Activated T-helper 1 cell treated with anti-CD3 and anti-CD28 coated beads, Interleukin-12 subunit alpha, Interleukin-12 subunit beta, Interleukin-2, Interleukin-4 antibody, amounts not matched to agents 30 ng/mL and 10 ng/mL and 1 ng/mL, durations not matched to agents 14 hours and 24 hours and 36 hours (primary cell): ENCODE measurements around the gene SKOR1. TPM values are rescaled to one million over a fixed set of nuclear protein-coding genes. Genes with fewer than 3 reads are reported as not detected.

Experiments
- DNase-seq: peaks from one replicate; pipeline ENCODE4 v3.0.0; 2021; ENCODE audit warnings: low spot score
- H3K27ac Mint-ChIP-seq: one replicate; pipeline ENCODE4 v1.8.0; 2021; ENCODE audit warnings: mild to moderate bottlenecking, mixed read lengths
- H3K27me3 Mint-ChIP-seq: one replicate; pipeline ENCODE4 v1.8.0; 2022; ENCODE audit warnings: mild to moderate bottlenecking, moderate library complexity, mixed read lengths; ENCODE audit not compliant: insufficient read depth
- H3K36me3 Mint-ChIP-seq: one replicate; pipeline ENCODE4 v1.8.0; 2021; ENCODE audit warnings: low read depth, mixed read lengths
- H3K4me1 Mint-ChIP-seq: one replicate; pipeline ENCODE4 v1.8.0; 2021; ENCODE audit warnings: low read depth, mixed read lengths
- H3K4me3 Mint-ChIP-seq: one replicate; pipeline ENCODE4 v1.8.0; 2021; ENCODE audit warnings: mild to moderate bottlenecking, moderate library complexity, mixed read lengths
- H3K9me3 Mint-ChIP-seq: one replicate; pipeline ENCODE4 v1.8.0; 2021; ENCODE audit warnings: mixed read lengths
- intact Hi-C: fragments of 100-400 bp; cut with micrococcal nuclease; formaldehyde crosslinking; loops from one replicate; pipeline ENCODE4 v1.15.1; 2024
- total RNA-seq: library from RNA; stranded (reverse); gene quantifications from 2 replicates; pipeline ENCODE4 v1.2.3, GENCODE V29; 2022

SKOR1 gene
- total RNA-seq, 1 donor from 2014 or later: 0.21 TPM

- H3K27ac Mint-ChIP-seq: no peak overlapping the region
- H3K9me3 Mint-ChIP-seq: no peaks in the 10 kb centered on the region
- H3K36me3 Mint-ChIP-seq: no peaks in the 10 kb centered on the region
- H3K27me3 Mint-ChIP-seq: peaks cover 8% of the 10 kb centered on the region
- H3K4me1 Mint-ChIP-seq: peaks cover 20% of the 10 kb centered on the region
- no peak overlapping the region for H3K4me3 Mint-ChIP-seq
- no peak for DNase-seq
- intact Hi-C loops: loop anchor here (5.0 kb wide), 1 partner anchor 81 kb away; no protein-coding TSS in a partner anchor
These were observed 18.5 kb downstream of the SKOR1 start for GRCh38 chr15:67843571-67844387.

GRCh38 chr15:67845974-67846373, 20.7 kb downstream of the SKOR1 start:
- H3K36me3 Mint-ChIP-seq: no peaks in the 10 kb centered on the region
- DNase-seq: no peak
- H3K4me3 Mint-ChIP-seq: no peak overlapping the region
- peaks cover 1% of the 10 kb centered on the region for H3K27me3 Mint-ChIP-seq
- no peak overlapping the region for H3K27ac Mint-ChIP-seq
- H3K9me3 Mint-ChIP-seq: no peaks in the 10 kb centered on the region
- intact Hi-C loops: no loop called here
- H3K4me1 Mint-ChIP-seq: peaks cover 8% of the 10 kb centered on the region

- H3K27ac Mint-ChIP-seq: no peak overlapping the region
- no peaks in the 10 kb centered on the region for H3K9me3 Mint-ChIP-seq
- H3K4me1 Mint-ChIP-seq: no peaks in the 10 kb centered on the region
- no peaks in the 10 kb centered on the region for H3K36me3 Mint-ChIP-seq
- H3K27me3 Mint-ChIP-seq: no peaks in the 10 kb centered on the region
- intact Hi-C loops: no loop called here
- DNase-seq: no peak
- no peak overlapping the region for H3K4me3 Mint-ChIP-seq
These were observed 24.2 kb downstream of the SKOR1 start for GRCh38 chr15:67849538-67849937.

- H3K27ac Mint-ChIP-seq: no peak overlapping the region
- intact Hi-C loops: no loop called here
- no peaks in the 10 kb centered on the region for H3K4me1 Mint-ChIP-seq
- no peaks in the 10 kb centered on the region for H3K9me3 Mint-ChIP-seq
- no peak overlapping the region for H3K4me3 Mint-ChIP-seq
- no peaks in the 10 kb centered on the region for H3K27me3 Mint-ChIP-seq
- H3K36me3 Mint-ChIP-seq: no peaks in the 10 kb centered on the region
- no peak for DNase-seq
These were observed 25.0 kb downstream of the SKOR1 start for GRCh38 chr15:67850336-67850735.

GRCh38 chr15:67850994-67851571, 25.8 kb downstream of the SKOR1 start:
- Mint-ChIP-seq H3K27me3 (no peaks in the 10 kb centered on the region), H3K4me1 (peaks cover 5% of the 10 kb centered on the region), H3K27ac (no peak overlapping the region), H3K36me3 (no peaks in the 10 kb centered on the region), H3K9me3 (no peaks in the 10 kb centered on the region), H3K4me3 (no peak overlapping the region)
- intact Hi-C loops: no loop called here
- DNase-seq: no peak

- H3K27me3 Mint-ChIP-seq: no peaks in the 10 kb centered on the region
- peaks cover 7% of the 10 kb centered on the region for H3K4me1 Mint-ChIP-seq
- no peak overlapping the region for H3K27ac Mint-ChIP-seq
- DNase-seq: no peak
- intact Hi-C loops: no loop called here
- H3K4me3 Mint-ChIP-seq: no peak overlapping the region
- H3K9me3 Mint-ChIP-seq: no peaks in the 10 kb centered on the region
- H3K36me3 Mint-ChIP-seq: no peaks in the 10 kb centered on the region
These were observed 27.1 kb downstream of the SKOR1 start for GRCh38 chr15:67852418-67852817.

GRCh38 chr15:67853454-67853853, 28.1 kb downstream of the SKOR1 start:
- intact Hi-C loops: no loop called here
- Mint-ChIP-seq H3K9me3 (no peaks in the 10 kb centered on the region), H3K27ac (no peak overlapping the region), H3K36me3 (no peaks in the 10 kb centered on the region), H3K27me3 (peaks cover 2% of the 10 kb centered on the region), H3K4me1 (peaks cover 7% of the 10 kb centered on the region), H3K4me3 (no peak overlapping the region)
- no peak for DNase-seq

GRCh38 chr15:67854358-67854757, 29.0 kb downstream of the SKOR1 start:
- no peaks in the 10 kb centered on the region for H3K9me3 Mint-ChIP-seq
- H3K27me3 Mint-ChIP-seq: peaks cover 2% of the 10 kb centered on the region
- no peak overlapping the region for H3K4me3 Mint-ChIP-seq
- H3K4me1 Mint-ChIP-seq: peaks cover 7% of the 10 kb centered on the region
- no peak for DNase-seq
- H3K36me3 Mint-ChIP-seq: no peaks in the 10 kb centered on the region
- H3K27ac Mint-ChIP-seq: no peak overlapping the region
- intact Hi-C loops: no loop called here

- no peak for DNase-seq
- intact Hi-C loops: no loop called here
- Mint-ChIP-seq H3K27me3 (peaks cover 2% of the 10 kb centered on the region), H3K27ac (no peak overlapping the region), H3K4me3 (no peak overlapping the region), H3K4me1 (peaks cover 7% of the 10 kb centered on the region), H3K9me3 (no peaks in the 10 kb centered on the region), H3K36me3 (no peaks in the 10 kb centered on the region)
These were observed 30.5 kb downstream of the SKOR1 start for GRCh38 chr15:67855842-67856241.

- no peak overlapping the region for H3K4me3 Mint-ChIP-seq
- intact Hi-C loops: no loop called here
- no peaks in the 10 kb centered on the region for H3K36me3 Mint-ChIP-seq
These were observed 31.9 kb downstream of the SKOR1 start for GRCh38 chr15:67857220-67857619.

GRCh38 chr15:67859331-67859946, 34.1 kb downstream of the SKOR1 start:
- H3K27ac Mint-ChIP-seq: no peak overlapping the region
- H3K36me3 Mint-ChIP-seq: no peaks in the 10 kb centered on the region
- no peak for DNase-seq
- peaks cover 14% of the 10 kb centered on the region for H3K4me1 Mint-ChIP-seq
- intact Hi-C loops: no loop called here
- H3K4me3 Mint-ChIP-seq: no peak overlapping the region
- H3K27me3 Mint-ChIP-seq: peaks cover 15% of the 10 kb centered on the region
- no peaks in the 10 kb centered on the region for H3K9me3 Mint-ChIP-seq

More at GRCh38 chr15:67857220-67857619, 31.9 kb downstream of the SKOR1 start:
- H3K27me3 Mint-ChIP-seq: peaks cover 10% of the 10 kb centered on the region
- no peaks in the 10 kb centered on the region for H3K9me3 Mint-ChIP-seq
- H3K4me1 Mint-ChIP-seq: peaks cover 7% of the 10 kb centered on the region
- no peak for DNase-seq
- no peak overlapping the region for H3K27ac Mint-ChIP-seq

- Mint-ChIP-seq H3K36me3 (no peaks in the 10 kb centered on the region), H3K4me3 (no peak overlapping the region), H3K27ac (no peak overlapping the region), H3K27me3 (peaks cover 26% of the 10 kb centered on the region), H3K4me1 (peaks cover 6% of the 10 kb centered on the region), H3K9me3 (no peaks in the 10 kb centered on the region)
- intact Hi-C loops: loop anchor here (2.0 to 10.0 kb wide), 3 partner anchors 103 to 349 kb away; partner anchors contain the start of gene PIAS1
- no peak for DNase-seq
These were observed 36.7 kb downstream of the SKOR1 start for GRCh38 chr15:67861983-67862382.
